IPS DF 19.7 (cell line): ENCODE results near the gene PAM.
"Not testable (repeated sequence)": the region's sequence is repeated elsewhere in the genome, so short reads cannot be mapped to it uniquely, and the experiment has no call there.

Experiments
- DNase-seq: peaks from one replicate; pipeline ENCODE4 v3.0.0-alpha.2; 2013; ENCODE audit warnings: low read depth, low spot score

Gene PAM

GRCh38 chr5:102998224-102998623 lies 243.1 kb downstream of the PAM start:
- DNase-seq, result no peak

- no peak for DNase-seq
Measured at GRCh38 chr5:102999191-102999590, 244.1 kb downstream of the PAM start.

- not testable (repeated sequence) for DNase-seq
Measured at GRCh38 chr5:102999621-103000020, 244.5 kb downstream of the PAM start.

GRCh38 chr5:103000089-103000488 lies 245.0 kb downstream of the PAM start:
- no peak for DNase-seq

GRCh38 chr5:103003872-103004271 lies 248.8 kb downstream of the PAM start:
- no peak for DNase-seq

GRCh38 chr5:103005276-103005675 lies 250.2 kb downstream of the PAM start:
- no peak for DNase-seq

GRCh38 chr5:103006921-103007320 lies 251.8 kb downstream of the PAM start:
- no peak for DNase-seq

GRCh38 chr5:103010168-103010567 lies 255.1 kb downstream of the PAM start:
- no peak for DNase-seq

GRCh38 chr5:103013933-103014552 lies 258.9 kb downstream of the PAM start:
- no peak for DNase-seq

- no peak for DNase-seq
Measured at GRCh38 chr5:103014983-103015382, 259.9 kb downstream of the PAM start.

GRCh38 chr5:103016167-103016566 lies 261.1 kb downstream of the PAM start:
- DNase-seq, result no peak

- no peak for DNase-seq
Measured at GRCh38 chr5:103019804-103020203, 264.7 kb downstream of the PAM start.

- DNase-seq, result no peak
Measured at GRCh38 chr5:103021314-103021713, 266.2 kb downstream of the PAM start.

GRCh38 chr5:103027267-103027666 lies 272.2 kb downstream of the PAM start:
- DNase-seq, result no peak

- DNase-seq, result no peak
Measured at GRCh38 chr5:103031607-103032006, 276.5 kb downstream of the PAM start.

GRCh38 chr5:103033696-103034095 lies 278.6 kb downstream of the PAM start:
- no peak for DNase-seq

GRCh38 chr5:103034662-103035392 lies 279.7 kb downstream of the PAM start:
- DNase-seq, result no peak

GRCh38 chr5:103035701-103036100 lies 280.6 kb downstream of the PAM start:
- no peak for DNase-seq

GRCh38 chr5:103036601-103037000 lies 281.5 kb downstream of the PAM start:
- no peak for DNase-seq

- no peak for DNase-seq
Measured at GRCh38 chr5:103037673-103038455, 282.8 kb downstream of the PAM start.

- DNase-seq, result no peak
Measured at GRCh38 chr5:103041071-103041676, 286.1 kb downstream of the PAM start.

- not testable (repeated sequence) for DNase-seq
Measured at GRCh38 chr5:103046706-103047105, 291.6 kb downstream of the PAM start.
